NCI-H1436 (cell line): Measurements from ENCODE around the gene AMZ2.

ENCODE experiments used
- DNase-seq: peaks from one replicate; lab custom pipeline; 2025; lab: John Stamatoyannopoulos, UW

Gene AMZ2

DNA sequence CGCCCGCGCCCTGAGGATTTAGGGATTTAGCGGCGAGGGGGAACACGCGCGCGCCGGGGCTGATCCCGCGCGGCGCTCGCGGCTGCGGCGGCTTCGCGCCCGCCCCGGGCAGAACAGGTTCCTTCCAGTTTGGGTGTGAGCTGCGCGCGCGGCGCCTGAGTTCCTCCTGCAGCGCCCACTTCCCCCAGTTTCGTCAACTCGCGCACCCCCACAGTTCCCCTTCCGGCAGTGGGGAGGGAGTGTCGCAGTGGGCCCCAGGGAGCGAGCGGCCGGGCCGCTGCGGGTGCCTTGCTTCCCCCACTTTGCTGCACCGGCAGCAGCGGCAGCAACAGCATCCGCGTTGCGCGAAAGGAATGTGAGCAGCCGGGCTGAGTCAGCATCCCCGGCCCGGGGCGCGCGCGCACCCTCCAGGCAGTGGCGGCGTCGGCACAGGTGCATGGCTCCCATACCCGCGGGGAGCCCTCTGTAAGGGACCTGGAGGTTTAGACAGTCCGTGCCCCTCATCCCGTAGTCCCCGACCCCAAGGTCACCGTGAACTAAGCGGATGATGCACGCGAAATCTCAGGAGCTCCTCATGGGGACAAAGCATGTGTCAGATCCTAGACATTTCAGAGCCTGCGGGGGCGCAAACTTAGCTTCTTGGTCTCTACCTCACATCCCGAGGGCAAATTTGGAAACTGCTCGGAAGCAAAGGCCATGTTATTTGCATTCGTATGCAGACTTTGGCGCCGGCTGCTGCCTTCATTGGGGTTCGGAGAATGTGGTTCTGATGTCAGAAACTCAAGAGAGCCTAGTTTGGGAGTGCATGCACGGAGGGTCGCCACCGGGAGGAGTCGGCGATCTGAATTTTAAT, 44.2 kb downstream of the AMZ2 start:
- peak; percentile 58 for DNase-seq

DNA sequence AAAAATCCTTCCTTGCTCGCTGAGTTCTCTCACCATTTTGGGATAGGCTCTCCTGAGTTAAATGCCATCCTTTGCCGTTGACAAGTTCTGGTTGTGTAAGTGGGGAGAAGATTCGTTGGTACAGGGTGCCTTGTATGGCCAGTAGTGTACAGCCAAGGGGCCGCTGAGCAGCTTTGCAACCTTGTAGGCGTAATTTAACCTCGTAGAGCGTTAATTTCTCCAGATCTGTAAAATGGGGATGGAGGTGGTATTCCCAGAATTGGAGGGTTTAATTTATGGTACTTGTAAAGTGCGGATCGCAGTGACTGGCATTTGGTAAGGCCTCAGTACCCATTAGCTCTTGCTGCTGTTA, 44.8 kb downstream of the AMZ2 start:
- DNase-seq = no peak

DNA sequence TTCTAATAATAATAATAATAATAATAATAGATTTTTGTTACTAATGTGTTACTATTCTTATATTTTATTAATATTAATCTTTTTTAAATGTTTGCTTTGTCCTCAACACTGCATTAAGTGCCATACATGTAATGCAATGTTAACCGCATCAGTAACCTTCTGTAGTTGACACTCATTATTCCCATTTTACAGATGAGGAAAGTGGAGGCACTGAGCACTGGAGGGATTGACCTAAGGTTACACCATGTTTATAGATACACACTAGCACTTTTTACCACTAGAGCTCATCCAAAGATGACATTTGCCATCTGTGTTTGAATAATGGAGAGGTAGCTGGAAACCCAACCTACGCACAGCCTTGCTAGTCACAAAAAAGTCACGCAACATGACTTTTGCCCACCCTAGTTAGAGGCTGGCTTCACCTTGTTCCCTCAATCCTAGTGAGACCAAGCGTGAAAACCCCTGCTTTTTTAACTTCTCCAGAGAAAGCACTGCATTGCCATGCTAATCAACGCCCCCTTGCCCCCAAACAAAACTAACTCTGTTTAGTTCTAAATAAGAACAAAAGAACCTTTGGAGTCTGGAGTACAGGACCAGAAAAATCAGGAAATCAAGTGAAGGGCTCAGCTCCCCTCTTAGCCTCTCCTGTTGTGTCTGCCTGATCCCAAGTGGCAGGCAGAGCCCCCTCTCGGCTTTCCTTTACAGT, 45.8 kb downstream of the AMZ2 start:
- DNase-seq = no peak

DNA sequence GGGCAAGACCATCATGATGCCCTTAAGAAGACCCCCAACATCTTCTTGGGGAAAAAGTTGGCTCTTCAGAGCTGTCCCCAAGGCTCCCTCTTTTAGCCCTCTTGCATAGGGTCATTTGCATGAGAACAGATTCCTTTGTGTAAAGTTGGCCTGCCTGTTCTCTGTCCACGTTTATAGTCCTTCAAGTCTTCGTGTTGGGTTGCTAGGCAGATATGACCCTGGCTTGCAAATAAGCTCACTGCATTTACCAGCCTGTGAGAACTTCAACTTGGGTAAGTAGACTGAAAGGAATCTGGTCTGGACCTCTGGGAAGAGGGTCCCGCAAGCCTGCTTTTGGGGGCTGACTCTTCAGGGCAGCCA, 46.3 kb downstream of the AMZ2 start:
- DNase-seq = no peak

DNA sequence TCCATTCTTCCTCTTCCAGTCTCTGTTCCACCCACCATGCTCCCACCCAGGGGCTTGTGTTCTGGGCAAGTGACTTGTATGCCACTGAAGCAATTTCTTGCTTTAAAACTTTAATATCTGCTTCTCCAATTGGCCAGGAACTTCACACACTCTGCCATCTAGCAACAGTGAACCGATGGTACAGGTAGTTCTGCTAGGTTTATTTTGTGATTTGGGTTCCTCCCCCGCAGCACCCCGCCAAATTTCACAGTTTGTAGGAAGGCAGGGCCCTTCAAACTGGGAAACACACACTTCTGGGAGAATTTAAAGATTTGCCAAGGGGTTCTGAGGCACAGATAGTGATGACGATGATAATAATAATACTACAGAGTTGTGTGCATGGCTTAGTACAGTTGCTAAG, 46.8 kb downstream of the AMZ2 start:
- no peak for DNase-seq

DNA sequence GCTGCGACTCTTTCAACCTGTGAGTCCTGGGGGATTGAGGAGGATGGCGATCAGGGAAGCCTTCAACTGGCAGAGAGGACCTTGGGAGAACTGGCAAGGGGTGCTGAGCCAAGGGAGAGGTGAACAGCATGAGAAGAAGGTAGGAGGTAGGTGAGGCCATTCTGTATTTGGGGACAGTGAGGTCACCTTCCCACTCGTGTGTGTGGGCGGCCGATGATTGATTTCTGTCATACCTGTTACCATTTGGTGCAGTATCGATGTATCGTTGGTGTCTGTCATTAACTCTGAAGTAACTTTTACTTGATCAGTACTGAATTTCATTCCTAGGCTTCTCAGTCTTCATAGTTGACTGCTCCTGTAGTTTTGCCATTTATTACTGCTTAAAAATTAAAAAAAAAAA, 47.2 kb downstream of the AMZ2 start:
- DNase-seq = no peak

DNA sequence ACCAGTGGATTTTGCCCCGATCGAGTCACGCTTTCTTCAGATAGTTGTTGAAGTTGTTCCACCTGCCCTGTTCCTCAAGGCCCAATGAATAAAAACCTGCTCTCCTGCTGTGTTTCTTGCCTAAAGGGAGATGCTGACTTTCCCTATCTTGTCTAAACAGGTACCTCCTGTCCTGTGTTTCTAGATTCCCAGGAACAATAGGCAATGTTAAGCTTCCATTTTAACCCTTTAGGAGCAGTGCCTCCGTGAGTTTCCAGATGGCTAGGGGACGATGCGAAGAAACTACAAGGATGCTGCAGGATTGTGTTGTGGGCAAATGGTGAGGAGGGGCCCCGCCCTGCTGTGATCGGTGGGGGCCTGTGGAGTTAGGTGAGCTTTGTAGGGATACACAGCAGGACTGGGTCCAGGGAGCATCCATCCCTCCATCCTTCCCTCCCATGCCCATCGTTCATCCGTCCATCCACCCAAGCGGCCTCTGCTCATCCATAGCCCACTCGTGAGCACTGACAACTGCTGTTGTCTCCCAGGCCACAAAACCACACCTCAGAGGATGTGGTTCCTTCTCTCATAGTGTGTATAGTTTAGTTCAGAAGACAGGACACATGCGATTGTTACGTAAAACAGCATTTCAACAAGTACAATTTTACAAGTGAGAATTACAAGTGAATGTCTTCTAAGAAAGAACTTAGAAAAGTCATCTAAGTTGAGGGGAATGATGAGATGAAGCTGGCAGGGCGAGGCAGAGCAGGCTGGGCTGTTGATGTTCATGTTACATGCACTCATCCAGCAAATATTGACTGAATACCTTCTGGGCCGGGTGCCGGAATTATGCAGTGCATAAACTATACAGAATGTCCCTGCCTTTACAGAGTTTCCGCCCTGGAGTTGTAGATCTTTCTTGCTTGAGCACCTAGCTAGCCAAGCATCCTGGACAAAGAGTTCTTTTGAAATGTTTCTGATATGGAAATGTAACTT, 48.7 kb downstream of the AMZ2 start:
- no peak for DNase-seq

DNA sequence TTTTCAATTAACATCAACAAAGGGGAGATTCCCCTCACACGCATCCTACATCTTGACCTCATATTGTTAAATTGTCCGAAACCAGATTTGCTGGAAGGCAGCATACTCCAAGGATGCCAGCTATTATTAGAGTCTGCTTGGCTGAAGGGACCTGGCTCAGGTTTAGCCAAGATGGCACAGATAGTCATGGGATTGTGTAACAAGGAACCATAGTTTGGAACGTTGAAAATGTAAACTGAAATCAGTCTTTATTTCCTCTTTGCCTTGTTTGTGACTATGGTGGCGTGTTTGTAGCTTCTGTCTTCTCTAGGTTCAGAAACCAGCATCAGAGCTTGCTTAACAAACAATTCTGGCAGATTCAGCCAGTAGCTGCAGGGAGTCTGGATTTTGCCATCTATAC, 49.4 kb downstream of the AMZ2 start:
- no peak for DNase-seq

DNA sequence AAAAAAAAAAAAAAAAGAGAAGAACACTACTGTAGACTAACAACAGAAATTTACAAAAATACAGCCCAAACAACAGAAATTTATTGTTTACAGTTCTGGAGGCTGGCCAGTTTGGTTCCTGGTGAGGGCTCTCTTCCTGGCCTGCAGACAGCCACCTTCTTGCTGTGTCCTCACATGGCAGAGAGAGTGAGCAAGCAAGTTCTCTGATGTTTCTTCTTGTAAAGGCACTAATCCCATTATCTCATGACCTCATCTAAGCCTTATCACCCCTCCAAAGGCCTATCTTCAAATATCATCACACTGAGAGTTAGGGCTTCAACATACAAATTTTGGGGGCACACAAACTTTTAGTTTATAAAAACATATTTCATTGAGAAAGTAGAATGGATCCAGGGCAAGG, 50.8 kb downstream of the AMZ2 start:
- no peak for DNase-seq

DNA sequence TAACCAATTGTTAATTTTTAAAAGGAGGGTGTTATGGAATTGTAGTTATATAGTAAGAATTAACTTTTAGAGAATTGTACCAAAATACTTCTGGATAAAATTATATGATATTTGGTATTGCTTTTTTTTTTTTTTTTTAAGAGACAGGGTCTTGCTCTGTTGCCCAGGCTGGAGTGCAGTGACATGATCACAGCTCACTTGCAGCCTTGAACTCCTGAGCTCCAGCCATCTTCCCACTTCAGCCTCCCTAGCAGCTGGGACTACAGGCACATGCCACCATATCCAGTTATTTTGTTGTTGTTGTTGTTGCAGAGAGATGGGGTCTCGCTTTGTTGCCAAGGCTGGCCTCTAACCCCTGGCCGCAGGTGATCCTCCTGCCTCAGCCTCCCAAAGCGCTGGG, 52.0 kb downstream of the AMZ2 start:
- DNase-seq = no peak

DNA sequence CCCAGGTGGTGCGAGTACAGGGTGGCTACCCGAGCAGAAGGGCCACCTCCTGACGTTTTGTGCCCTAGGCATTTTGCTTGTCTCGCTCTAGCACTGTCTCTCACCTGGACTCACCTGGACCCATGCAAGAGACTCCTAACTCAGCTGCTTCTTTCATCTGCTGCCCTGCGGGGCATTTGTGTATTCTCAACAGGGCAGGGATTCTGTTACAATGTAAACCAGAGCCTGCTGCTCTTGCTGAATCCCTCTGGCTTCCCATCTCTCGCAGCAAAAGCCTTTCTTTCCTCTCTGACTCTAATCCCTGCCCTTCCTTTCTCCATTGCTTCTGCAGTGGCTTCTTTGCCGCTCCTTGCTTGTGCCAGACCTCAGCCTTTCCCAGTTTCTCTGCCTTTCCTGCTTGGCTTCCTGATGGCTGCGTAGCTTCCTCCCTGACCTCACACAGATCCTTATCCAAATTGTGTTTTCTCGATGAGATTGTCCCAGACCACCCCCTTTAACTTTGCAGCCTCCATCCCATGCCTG, 53.7 kb downstream of the AMZ2 start:
- DNase-seq = no peak

DNA sequence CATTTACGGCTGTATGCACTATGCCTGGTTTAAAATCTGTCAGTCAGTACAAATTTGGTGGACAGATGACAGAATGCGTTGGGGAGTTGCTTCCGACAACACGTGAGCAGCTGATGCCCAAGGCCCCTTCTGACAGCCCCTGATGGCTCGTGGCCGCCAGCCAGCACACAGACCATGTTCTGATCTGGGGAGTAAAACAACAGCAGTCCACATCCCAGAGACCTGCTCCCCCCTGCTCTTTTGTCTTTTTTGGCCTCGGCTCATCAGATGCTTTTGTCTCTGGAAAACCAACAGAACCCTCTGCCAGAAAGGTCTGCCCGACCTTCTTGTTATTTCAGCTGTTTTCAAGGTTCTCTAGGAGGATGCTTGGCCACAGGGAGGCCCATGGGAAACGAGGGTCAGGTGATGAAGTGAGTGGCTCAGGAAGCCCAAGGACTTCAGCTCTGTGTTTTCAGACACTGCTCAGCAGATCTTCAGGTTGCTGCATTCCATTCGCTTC, 54.3 kb downstream of the AMZ2 start:
- DNase-seq = no peak

DNA sequence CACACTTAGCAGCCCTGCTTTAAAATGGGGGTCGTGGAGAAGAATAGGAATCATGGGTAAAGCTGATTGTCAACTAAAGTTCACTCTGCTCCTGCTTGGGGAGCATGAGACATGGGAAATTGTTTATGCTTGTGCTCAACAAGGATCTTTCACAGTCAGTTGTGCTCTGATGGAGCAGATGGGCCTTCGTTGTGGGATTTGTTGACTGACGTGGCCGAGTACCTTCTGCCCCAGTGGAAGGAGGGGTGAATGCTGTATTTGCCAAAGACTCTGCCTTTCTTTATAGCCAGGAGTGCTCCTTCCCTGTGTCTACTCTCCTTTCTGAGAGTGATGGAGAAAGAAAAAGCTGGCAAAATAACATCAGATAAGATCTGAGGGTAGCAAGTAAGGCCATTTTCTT, 54.8 kb downstream of the AMZ2 start:
- DNase-seq = no peak

DNA sequence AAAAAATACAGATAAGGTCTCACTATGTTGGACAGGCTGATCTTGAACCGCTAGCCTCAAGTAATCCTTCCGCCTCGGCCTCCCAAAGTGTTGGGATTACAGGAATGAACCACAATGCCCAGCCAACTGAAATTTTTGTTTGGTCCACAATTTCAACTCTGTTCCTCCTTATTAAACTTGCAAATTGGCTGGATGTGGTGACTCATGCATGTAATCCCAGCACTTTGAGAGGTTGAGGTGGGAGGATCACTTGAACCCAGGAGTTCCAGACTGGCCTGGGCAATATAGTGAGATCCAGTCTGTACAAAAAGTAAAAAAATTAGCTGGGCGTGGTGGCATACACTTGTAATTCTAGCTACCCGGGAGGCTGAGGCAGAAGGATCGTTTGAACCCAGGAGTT, 56.9 kb downstream of the AMZ2 start:
- DNase-seq = no peak

DNA sequence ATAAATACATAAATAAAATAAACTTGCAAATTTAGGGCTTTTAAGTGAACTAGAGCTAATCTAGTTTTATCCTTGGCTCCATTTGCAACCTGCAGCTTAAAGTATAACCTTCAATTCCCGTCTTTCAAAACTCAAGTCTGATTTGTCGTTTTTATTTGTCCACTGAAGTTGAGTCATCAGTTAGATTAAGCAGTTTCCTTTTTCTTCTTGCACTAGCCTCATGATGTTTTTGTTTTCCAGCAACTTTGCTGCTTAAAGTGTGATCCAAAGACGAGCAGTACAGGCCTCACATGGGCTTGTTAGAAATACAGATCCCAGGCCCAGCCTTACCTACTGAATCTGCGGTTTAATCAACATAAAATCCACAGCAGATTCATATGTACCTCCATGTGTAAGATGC, 57.3 kb downstream of the AMZ2 start:
- DNase-seq = no peak
